ENCODE measurements around the gene SLC24A3. TPM values are rescaled to one million over a fixed set of nuclear protein-coding genes. Genes with fewer than 3 reads are reported as not detected.

The SLC24A3 gene
- total RNA-seq, 1 experiment from 2014 or later: 46.0 TPM

DNA sequence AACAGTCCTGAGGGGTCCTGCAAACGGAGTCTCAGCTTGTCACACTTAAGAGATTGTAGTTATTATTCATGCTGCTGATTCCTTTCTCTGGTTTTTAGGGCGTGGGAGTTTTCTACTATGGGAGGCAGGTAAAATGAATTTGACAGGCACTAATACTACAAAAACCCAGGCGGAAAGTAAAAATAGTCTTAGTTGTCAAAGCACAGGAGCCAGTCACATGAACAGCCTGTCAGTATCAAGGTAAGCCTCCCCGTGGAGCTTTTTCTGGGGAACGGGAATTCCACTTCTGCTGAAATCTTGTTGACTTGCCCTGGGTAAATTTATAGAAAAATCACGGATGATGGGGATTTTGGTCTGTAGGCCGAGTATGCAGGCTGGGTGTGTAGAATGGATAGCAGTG, 79.8 kb downstream of the SLC24A3 start:
- no peak for TF ChIP-seq EZH2 (IDR thresholded peaks at IDR 0.05; ENCODE audit: borderline replicate concordance, low read depth, low read length, poor library complexity, severe bottlenecking)
- TF ChIP-seq, protein P1, sequence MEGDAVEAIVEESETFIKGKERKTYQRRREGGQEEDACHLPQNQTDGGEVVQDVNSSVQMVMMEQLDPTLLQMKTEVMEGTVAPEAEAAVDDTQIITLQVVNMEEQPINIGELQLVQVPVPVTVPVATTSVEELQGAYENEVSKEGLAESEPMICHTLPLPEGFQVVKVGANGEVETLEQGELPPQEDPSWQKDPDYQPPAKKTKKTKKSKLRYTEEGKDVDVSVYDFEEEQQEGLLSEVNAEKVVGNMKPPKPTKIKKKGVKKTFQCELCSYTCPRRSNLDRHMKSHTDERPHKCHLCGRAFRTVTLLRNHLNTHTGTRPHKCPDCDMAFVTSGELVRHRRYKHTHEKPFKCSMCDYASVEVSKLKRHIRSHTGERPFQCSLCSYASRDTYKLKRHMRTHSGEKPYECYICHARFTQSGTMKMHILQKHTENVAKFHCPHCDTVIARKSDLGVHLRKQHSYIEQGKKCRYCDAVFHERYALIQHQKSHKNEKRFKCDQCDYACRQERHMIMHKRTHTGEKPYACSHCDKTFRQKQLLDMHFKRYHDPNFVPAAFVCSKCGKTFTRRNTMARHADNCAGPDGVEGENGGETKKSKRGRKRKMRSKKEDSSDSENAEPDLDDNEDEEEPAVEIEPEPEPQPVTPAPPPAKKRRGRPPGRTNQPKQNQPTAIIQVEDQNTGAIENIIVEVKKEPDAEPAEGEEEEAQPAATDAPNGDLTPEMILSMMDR (conservative IDR thresholded peaks at IDR 0.05; ENCODE audit: low read depth, low read length): no peak
- peaks cover 6% of the 10 kb centered on the region for H3K36me3 ChIP-seq (ENCODE audit: insufficient read depth, low read length, poor library complexity, severe bottlenecking)
- H3K4me3 ChIP-seq (ENCODE audit: low read depth, low read length, poor library complexity, severe bottlenecking): no peak overlapping the region
- no peak overlapping the region for H3K27ac ChIP-seq (ENCODE audit: low read depth, low read length, poor library complexity, severe bottlenecking)
- peaks cover 21% of the 10 kb centered on the region for H3K4me1 ChIP-seq (ENCODE audit: insufficient read depth, low read length, poor library complexity, severe bottlenecking)
- ChIA-PET CTCF (no interaction called here), POLR2A (ENCODE audit: low non-redundant PET) (no interaction called here)
- no peak for DNase-seq (ENCODE audit: low spot score)
- no TSS peak for BruUV-seq (replicated peaks)
- intact Hi-C loops (cut with micrococcal nuclease; ENCODE audit: unreplicated experiment): no loop called here
- H3K9me3 ChIP-seq (ENCODE audit: low read depth, low read length, poor library complexity, severe bottlenecking): no peaks in the 10 kb centered on the region
- H3K27me3 ChIP-seq (replicated peaks; ENCODE audit: insufficient read depth, low read depth, low read length, poor library complexity): no peaks in the 10 kb centered on the region

DNA sequence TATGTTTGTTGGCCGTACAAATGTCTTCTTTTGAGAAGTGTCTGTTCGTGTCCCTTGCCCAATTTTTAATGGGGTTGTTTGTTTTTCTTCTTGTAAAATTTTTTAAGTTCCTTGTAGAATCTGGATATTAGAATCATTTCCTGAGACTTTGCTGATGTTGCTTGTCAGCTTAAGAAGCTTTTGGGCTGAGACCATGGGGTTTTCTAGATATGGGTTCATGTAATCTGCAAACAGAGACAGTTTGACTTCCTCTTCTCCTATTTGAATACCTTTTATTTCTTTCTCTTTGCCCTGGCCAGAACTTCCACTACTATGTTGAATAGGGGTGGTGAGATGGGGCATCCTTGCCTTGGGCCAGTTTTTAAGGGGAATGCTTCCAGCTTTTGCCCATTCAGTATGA, 82.6 kb downstream of the SLC24A3 start:
- Histone ChIP-seq H3K27ac (ENCODE audit: low read depth, low read length, poor library complexity, severe bottlenecking) (no peak overlapping the region), H3K9me3 (ENCODE audit: low read depth, low read length, poor library complexity, severe bottlenecking) (peaks cover 4% of the 10 kb centered on the region), H3K27me3 (replicated peaks; ENCODE audit: insufficient read depth, low read depth, low read length, poor library complexity) (no peaks in the 10 kb centered on the region), H3K36me3 (ENCODE audit: insufficient read depth, low read length, poor library complexity, severe bottlenecking) (peaks cover 8% of the 10 kb centered on the region), H3K4me1 (ENCODE audit: insufficient read depth, low read length, poor library complexity, severe bottlenecking) (no peaks in the 10 kb centered on the region), H3K4me3 (ENCODE audit: low read depth, low read length, poor library complexity, severe bottlenecking) (no peak overlapping the region)
- POLR2A ChIA-PET (ENCODE audit: low non-redundant PET): no interaction called here
- CTCF ChIA-PET: no interaction called here
- no TSS peak for BruUV-seq (replicated peaks)
- TF ChIP-seq EZH2 (IDR thresholded peaks at IDR 0.05; ENCODE audit: borderline replicate concordance, low read depth, low read length, poor library complexity, severe bottlenecking): no peak
- TF ChIP-seq, protein P1 (conservative IDR thresholded peaks at IDR 0.05; ENCODE audit: low read depth, low read length): no peak
- DNase-seq (ENCODE audit: low spot score): no peak
- intact Hi-C loops (cut with micrococcal nuclease; ENCODE audit: unreplicated experiment): no loop called here

DNA sequence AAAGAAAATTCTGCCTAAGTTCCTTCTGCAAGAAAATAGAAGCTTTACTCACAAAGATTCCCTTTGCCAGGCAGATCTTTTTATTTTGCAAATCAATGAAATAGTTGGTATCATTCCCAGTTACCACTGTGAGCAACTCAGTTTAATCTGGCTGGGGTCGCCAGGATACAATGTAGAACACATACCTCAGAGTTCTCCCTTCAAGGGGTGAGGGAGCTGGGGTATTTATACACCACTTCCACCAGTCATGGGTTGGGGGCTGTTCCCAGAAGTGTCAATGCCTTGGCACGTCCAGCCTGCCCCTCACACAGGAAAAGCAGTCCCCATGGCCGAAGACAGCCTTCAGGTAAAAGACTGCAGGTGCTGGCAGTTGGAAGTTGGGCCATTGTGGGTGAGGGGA, 86.2 kb downstream of the SLC24A3 start:
- DNase-seq (ENCODE audit: low spot score): no peak
- ChIA-PET CTCF (no interaction called here), POLR2A (ENCODE audit: low non-redundant PET) (interaction anchor here (0.6 kb wide), 1 partner anchor 8 kb away, joined by 3 read pairs; no protein-coding TSS in a partner anchor)
- no peak for TF ChIP-seq EZH2 (IDR thresholded peaks at IDR 0.05; ENCODE audit: borderline replicate concordance, low read depth, low read length, poor library complexity, severe bottlenecking)
- TF ChIP-seq, protein P1 (conservative IDR thresholded peaks at IDR 0.05; ENCODE audit: low read depth, low read length): no peak
- Histone ChIP-seq H3K27me3 (replicated peaks; ENCODE audit: insufficient read depth, low read depth, low read length, poor library complexity) (no peaks in the 10 kb centered on the region), H3K4me3 (ENCODE audit: low read depth, low read length, poor library complexity, severe bottlenecking) (no peak overlapping the region), H3K9me3 (ENCODE audit: low read depth, low read length, poor library complexity, severe bottlenecking) (peaks cover 8% of the 10 kb centered on the region), H3K4me1 (ENCODE audit: insufficient read depth, low read length, poor library complexity, severe bottlenecking) (peaks cover 23% of the 10 kb centered on the region), H3K36me3 (ENCODE audit: insufficient read depth, low read length, poor library complexity, severe bottlenecking) (peaks cover 8% of the 10 kb centered on the region), H3K27ac (ENCODE audit: low read depth, low read length, poor library complexity, severe bottlenecking) (no peak overlapping the region)
- no TSS peak for BruUV-seq (replicated peaks)
- intact Hi-C loops (cut with micrococcal nuclease; ENCODE audit: unreplicated experiment): no loop called here
